ENCODE results near the gene HMGCR.

HMGCR gene

DNA sequence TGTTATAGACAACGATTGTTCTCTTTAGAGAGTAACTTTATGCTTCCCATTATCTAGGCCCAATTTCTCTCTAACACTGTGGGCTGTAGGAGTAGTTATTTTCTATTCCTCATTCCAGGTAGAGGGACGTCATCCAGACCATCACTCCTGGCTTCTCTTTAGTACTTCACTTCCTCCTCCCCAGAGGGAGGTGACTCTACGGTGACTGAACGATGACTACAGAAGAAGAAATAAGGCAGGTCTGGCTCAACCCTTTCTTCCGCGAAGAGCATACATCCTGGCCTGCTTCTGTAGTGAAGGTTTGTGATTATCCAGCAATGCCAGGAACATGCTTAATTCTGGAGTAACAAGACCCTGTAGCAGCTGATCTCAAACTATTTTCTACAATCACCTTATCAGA, 50.8 kb downstream of the HMGCR start:
- FAIRE-seq = no peak

GRCh38 chr5:75389430-75389829, 52.4 kb downstream of the HMGCR start:
- FAIRE-seq = no peak

GRCh38 chr5:75395277-75395676, 58.3 kb downstream of the HMGCR start:
- FAIRE-seq = no peak

DNA sequence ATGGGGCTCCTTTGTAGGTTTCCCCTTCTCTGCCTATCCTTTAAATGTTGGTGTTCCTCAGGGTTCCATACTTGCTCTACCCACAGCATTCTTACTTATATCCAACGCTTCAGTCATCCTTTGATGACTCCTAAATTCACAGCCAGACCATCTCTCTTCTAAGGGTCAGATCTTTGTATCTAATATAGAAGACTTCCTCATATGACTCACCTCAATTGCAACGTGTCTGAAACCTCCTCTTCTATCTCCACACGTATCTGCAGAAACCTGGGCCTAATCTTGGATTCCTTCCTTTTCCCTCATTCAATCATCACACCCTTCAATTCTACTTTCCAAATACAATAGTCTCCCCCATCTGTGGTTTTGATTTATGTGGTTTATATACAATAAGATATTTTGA, 68.3 kb downstream of the HMGCR start:
- no peak for FAIRE-seq
